Neural cell (in vitro differentiated cells): ENCODE results near the gene PLSCR4. TPM values are rescaled to one million over a fixed set of nuclear protein-coding genes. Genes with fewer than 3 reads are reported as not detected.

Experiments
- H2AFZ ChIP-seq: fragments of 200-600, 300-800 bp; sonication (generic), shearing (Covaris generic); 2 replicates; pipeline ENCODE4 v1.6.0; 2014; ENCODE audit warnings: low read depth, mild to moderate bottlenecking, antibody characterized with exemption, low read length, moderate library complexity
- H3F3A ChIP-seq: fragments of 200-600 bp; shearing (Covaris generic); 2 replicates; pipeline ENCODE4 v1.6.1; 2016; ENCODE audit warnings: mild to moderate bottlenecking, moderate library complexity, mixed read lengths, antibody characterized with exemption, low read length; ENCODE audit not compliant: insufficient read depth, poor library complexity, severe bottlenecking
- H3K27ac ChIP-seq: fragments of 200-600, 300-800 bp; sonication (generic), shearing (Covaris generic); 2 replicates; pipeline ENCODE4 v1.5.1; 2014; ENCODE audit warnings: mild to moderate bottlenecking, low read length, moderate library complexity
- H3K27me3 ChIP-seq: fragments of 300-800, 200-600 bp; sonication (generic), shearing (Covaris generic); 2 replicates; pipeline ENCODE4 v1.6.0; 2014; ENCODE audit warnings: mild to moderate bottlenecking, low read depth, low read length, moderate library complexity; ENCODE audit not compliant: insufficient read depth
- H3K36me3 ChIP-seq: fragments of 300-800, 200-600 bp; sonication (generic), shearing (Covaris generic); 2 replicates; pipeline ENCODE4 v1.5.1; 2014; ENCODE audit warnings: mild to moderate bottlenecking, antibody characterized with exemption, low read length, moderate library complexity; ENCODE audit not compliant: insufficient read depth
- H3K4me2 ChIP-seq: fragments of 300-800, 200-600 bp; sonication (generic), shearing (Covaris generic); 2 replicates; pipeline ENCODE4 v1.6.0; 2014; ENCODE audit warnings: mild to moderate bottlenecking, low read length
- H3K4me3 ChIP-seq: fragments of 300-800, 200-600 bp; sonication (generic), shearing (Covaris generic); 2 replicates; pipeline ENCODE4 v1.5.1; 2014; ENCODE audit warnings: mild to moderate bottlenecking, low read length, moderate library complexity
- H3K79me2 ChIP-seq: fragments of 200-600 bp; shearing (Covaris generic); replicated peaks from 2 replicates; pipeline ENCODE4 v1.6.0; 2014; ENCODE audit warnings: mild to moderate bottlenecking, low read length, moderate library complexity; ENCODE audit not compliant: insufficient read depth
- H3K9ac ChIP-seq: fragments of 300-800, 200-600 bp; sonication (generic), shearing (Covaris generic); 2 replicates; pipeline ENCODE4 v1.6.1; 2016; ENCODE audit warnings: mild to moderate bottlenecking, low read length, mixed read lengths
- H3K9me2 ChIP-seq: fragments of 200-600 bp; shearing (Covaris generic); 2 replicates; pipeline ENCODE4 v1.6.1; 2016; ENCODE audit warnings: mild to moderate bottlenecking, low read length, mixed read lengths; ENCODE audit not compliant: insufficient read depth
- H3K9me3 ChIP-seq: fragments of 200-600, 300-800 bp; sonication (generic), shearing (Covaris generic); 2 replicates; pipeline ENCODE4 v1.6.1; 2016; ENCODE audit warnings: mild to moderate bottlenecking, mixed run types, low read length, moderate library complexity, mixed read lengths
- H4K20me1 ChIP-seq: fragments of 200-600 bp; shearing (Covaris generic); 2 replicates; pipeline ENCODE4 v1.6.1; 2016; ENCODE audit warnings: mild to moderate bottlenecking, mixed run types; ENCODE audit not compliant: insufficient read depth
- CTCF ChIP-seq: fragments of 450-650 bp; IDR thresholded peaks from 2 replicates; pipeline ENCODE4 v1.5.1; 2014; ENCODE audit warnings: antibody characterized with exemption, mild to moderate bottlenecking, moderate library complexity; ENCODE audit not compliant: poor library complexity, severe bottlenecking
- EP300 ChIP-seq: fragments of 450-650 bp; conservative IDR thresholded peaks from 2 replicates; pipeline ENCODE4 v1.6.1; 2014; ENCODE audit warnings: antibody characterized with exemption, mild to moderate bottlenecking, moderate library complexity; ENCODE audit not compliant: poor library complexity, severe bottlenecking
- EZH2 ChIP-seq: fragments of 200-600, 300-800 bp; shearing (Covaris generic), sonication (generic); IDR thresholded peaks from 2 replicates; pipeline ENCODE4 v1.6.1; 2014; ENCODE audit warnings: antibody characterized with exemption, low read length, borderline replicate concordance, mild to moderate bottlenecking; ENCODE audit not compliant: insufficient read depth, poor library complexity, severe bottlenecking
- MXI1 ChIP-seq: fragments of 450-650 bp; conservative IDR thresholded peaks from 2 replicates; pipeline ENCODE4 v1.6.1; 2014; ENCODE audit warnings: antibody characterized with exemption, mild to moderate bottlenecking; ENCODE audit not compliant: poor library complexity, severe bottlenecking
- POLR2AphosphoS5 ChIP-seq: IDR thresholded peaks from 2 replicates; pipeline ENCODE4 v1.6.1; 2012
- RAD21 ChIP-seq: fragments of 450-650 bp; conservative IDR thresholded peaks from 2 replicates; pipeline ENCODE4 v1.6.1; 2014; ENCODE audit warnings: antibody characterized with exemption, mild to moderate bottlenecking, moderate library complexity
- REST ChIP-seq: IDR thresholded peaks from 2 replicates; pipeline ENCODE4 v1.6.1; 2012; ENCODE audit warnings: borderline replicate concordance
- SMC3 ChIP-seq: fragments of 450-650 bp; conservative IDR thresholded peaks from 2 replicates; pipeline ENCODE4 v1.6.1; 2014; ENCODE audit warnings: antibody characterized with exemption, mild to moderate bottlenecking, moderate library complexity; ENCODE audit not compliant: poor library complexity
- TAF1 ChIP-seq: IDR thresholded peaks from 2 replicates; pipeline ENCODE4 v1.6.1; 2012; ENCODE audit warnings: low read depth
- polyA plus RNA-seq: library from polyadenylated mRNA; depleted of rRNA; stranded (reverse); fragments of >200 nt; gene quantifications from 2 replicates; pipeline ENCODE4 v1.2.3, GENCODE V29; 2014

The PLSCR4 gene
- polyA plus RNA-seq, 1 donor from 2014 or later = not detected

DNA sequence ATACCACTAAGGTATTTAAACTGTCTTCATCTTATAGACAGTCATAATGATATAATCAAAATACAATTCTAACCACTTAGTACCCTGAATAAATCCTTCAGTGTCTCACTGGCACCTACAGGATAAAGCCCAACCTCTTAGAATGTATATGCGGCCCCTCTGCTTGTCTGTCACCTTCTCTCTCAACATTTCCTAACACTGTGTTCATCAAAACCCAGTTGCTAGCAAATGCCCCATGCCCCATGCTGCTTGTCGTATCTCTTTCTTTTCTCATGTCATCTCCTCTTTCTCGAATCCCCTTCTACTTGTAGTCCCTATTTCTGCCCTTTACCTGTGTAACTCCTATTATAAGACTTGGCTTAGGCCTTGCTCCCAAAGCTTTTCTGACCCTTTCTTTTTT, 24.6 kb upstream of the PLSCR4 start:
- Histone ChIP-seq H3K9me3 (no peaks in the 10 kb centered on the region), H3K4me2 (no peak overlapping the region), H3K36me3 (no peaks in the 10 kb centered on the region), H3K79me2 (no peaks in the 10 kb centered on the region), H3K4me3 (no peak overlapping the region), H4K20me1 (no peaks in the 10 kb centered on the region), H3K27ac (no peak overlapping the region), H3K27me3 (no peaks in the 10 kb centered on the region), H2AFZ (no peak overlapping the region), H3K9me2 (no peaks in the 10 kb centered on the region), H3F3A (no peaks in the 10 kb centered on the region), H3K9ac (no peak overlapping the region)
- TF ChIP-seq RAD21 = no peak

DNA sequence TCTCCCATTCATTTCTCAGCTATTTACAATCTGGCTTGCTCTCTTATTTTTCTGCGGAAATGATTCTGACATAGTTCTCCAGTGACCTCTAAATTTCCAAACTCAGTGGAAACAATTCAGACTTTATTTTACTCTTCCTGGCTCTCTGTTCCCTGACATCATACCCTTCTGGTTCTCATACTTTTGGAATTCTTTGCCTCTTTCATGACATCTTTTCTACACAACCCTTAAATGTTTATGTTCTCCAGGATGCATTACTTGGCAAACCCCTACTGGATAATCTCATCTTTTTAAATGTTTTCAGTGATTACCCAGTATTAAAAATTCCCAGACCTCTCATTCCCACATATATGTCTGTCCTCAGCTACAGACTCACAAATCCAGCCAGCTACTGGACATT, 23.9 kb upstream of the PLSCR4 start:
- Histone ChIP-seq H3K9me2 (no peaks in the 10 kb centered on the region), H3K9ac (no peak overlapping the region), H2AFZ (no peak overlapping the region), H3K9me3 (no peaks in the 10 kb centered on the region), H3K4me2 (no peak overlapping the region), H3K27me3 (no peaks in the 10 kb centered on the region), H3K36me3 (no peaks in the 10 kb centered on the region), H3K27ac (no peak overlapping the region), H3K79me2 (no peaks in the 10 kb centered on the region), H3K4me3 (no peak overlapping the region), H3F3A (no peaks in the 10 kb centered on the region), H4K20me1 (no peaks in the 10 kb centered on the region)
- TF ChIP-seq POLR2AphosphoS5 (no peak), SMC3 (no peak), RAD21 (no peak), MXI1 (no peak), REST (no peak), CTCF (no peak), TAF1 (no peak), EZH2 (no peak), EP300 (no peak)
